GM12878 (cell line): Measurements from ENCODE around the gene ITPKA. TPM values are rescaled to one million over a fixed set of nuclear protein-coding genes. Genes with fewer than 3 reads are reported as not detected.

ENCODE experiments used
- BCLAF1 ChIP-seq: fragments of 450-650 bp; IDR thresholded peaks from 2 replicates; pipeline ENCODE4 v1.6.1; 2017; ENCODE audit warnings: antibody characterized with exemption, mild to moderate bottlenecking, moderate library complexity
- HDGF ChIP-seq: fragments of 450-650 bp; IDR thresholded peaks from 2 replicates; pipeline ENCODE4 v1.6.1; 2016; ENCODE audit warnings: antibody characterized with exemption
- IKZF1 ChIP-seq: fragments of 450-650 bp; conservative IDR thresholded peaks from 2 replicates; pipeline ENCODE4 v1.6.1; 2017; ENCODE audit warnings: antibody characterized with exemption, mild to moderate bottlenecking
- IKZF2 ChIP-seq, 2 experiments: fragments of 450-650 bp; IDR thresholded peaks; 2 replicates each; pipeline ENCODE4 v1.6.1; 2017; ENCODE audit warnings: mild to moderate bottlenecking in 2 of 2, moderate library complexity in 2 of 2
- IRF5 ChIP-seq: fragments of 450-650 bp; IDR thresholded peaks from 2 replicates; pipeline ENCODE4 v1.6.1; 2017; ENCODE audit warnings: borderline replicate concordance
- KLF5 ChIP-seq: fragments of 450-650 bp; IDR thresholded peaks from 2 replicates; pipeline ENCODE4 v1.6.1; 2014; ENCODE audit warnings: mild to moderate bottlenecking; ENCODE audit not compliant: partially characterized antibody
- MLLT1 ChIP-seq: fragments of 450-650 bp; IDR thresholded peaks from 2 replicates; pipeline ENCODE4 v1.6.1; 2016; ENCODE audit warnings: mild to moderate bottlenecking
- NBN ChIP-seq: fragments of 450-650 bp; IDR thresholded peaks from 2 replicates; pipeline ENCODE4 v1.6.1; 2016
- NR2C2 ChIP-seq: IDR thresholded peaks from 2 replicates; pipeline ENCODE4 v1.6.1; 2011; ENCODE audit warnings: borderline replicate concordance, low read depth; ENCODE audit not compliant: control insufficient read depth, insufficient read length
- NRF1 ChIP-seq: conservative IDR thresholded peaks from 2 replicates; pipeline ENCODE4 v1.6.1; 2011; ENCODE audit warnings: mild to moderate bottlenecking, low read depth, low read length, improper control_type of control experiment
- PAX5 ChIP-seq: IDR thresholded peaks from 2 replicates; pipeline ENCODE4 v1.6.1; 2011; ENCODE audit warnings: low read depth, low read length, borderline replicate concordance
- PML ChIP-seq: IDR thresholded peaks from 2 replicates; pipeline ENCODE4 v1.6.1; 2012; ENCODE audit warnings: low read length, inconsistent platforms
- RCOR1 ChIP-seq: conservative IDR thresholded peaks from 2 replicates; pipeline ENCODE4 v1.6.1; 2012; ENCODE audit warnings: low read depth, low read length, improper control_type of control experiment
- RUNX3 ChIP-seq: IDR thresholded peaks from 2 replicates; pipeline ENCODE4 v1.6.1; 2012; ENCODE audit warnings: low read length, inconsistent platforms
- SMC3 ChIP-seq: IDR thresholded peaks from 2 replicates; pipeline ENCODE4 v1.6.1; 2011; ENCODE audit warnings: low read length, improper control_type of control experiment, borderline replicate concordance
- USF1 ChIP-seq: IDR thresholded peaks from 2 replicates; pipeline ENCODE4 v1.6.1; 2011; ENCODE audit warnings: borderline replicate concordance, low read depth, mild to moderate bottlenecking, moderate library complexity, mixed read lengths, low read length; ENCODE audit not compliant: insufficient read depth; ENCODE audit errors: extremely low read length
- ZBTB11 ChIP-seq: fragments of 450-650 bp; formaldehyde crosslinking; IDR thresholded peaks from 2 replicates; pipeline ENCODE4 v1.5.0; 2022; ENCODE audit warnings: mild to moderate bottlenecking, missing genetic modification characterization
- ZNF274 ChIP-seq: IDR thresholded peaks from one replicate; pipeline ENCODE4 v1.8.0; 2011; ENCODE audit not compliant: insufficient read length, insufficient read depth
- polyA plus RNA-seq, 11 experiments: library from polyadenylated mRNA; depleted of rRNA in 4 of 11; unstranded in 6 of 11; stranded (reverse) in 5 of 11; fragments of >200 nt; fragmentation: Nextera tagmentation in 4 of 11; fragmentation: Illumina TruSeq in 1 of 11; extraction: Ambion mirVana in 4 of 11; extraction: Trizol in 1 of 11; gene quantifications; 1 replicate in 1 of 11; 2 replicates in 10 of 11; pipeline versions ENCODE4 v1.2.1 to v1.2.3, GENCODE V29; 2011 to 2016; ENCODE audit warnings: inconsistent platforms in 2 of 11, missing spikeins in 2 of 11, low read depth in 1 of 11
- total RNA-seq, 4 experiments: library from RNA; depleted of rRNA in 3 of 4; stranded (reverse); fragments of >200 nt in 3 of 4; fragmentation: Illumina TruSeq in 1 of 4; extraction: Trizol in 1 of 4; gene quantifications; 2 replicates each; pipeline versions ENCODE4 v1.2.1 to v1.2.3, GENCODE V29; 2013 to 2021

The ITPKA gene
- total and polyA plus RNA-seq, 10 of the 15 experiments (the other 5 are each of a cell fraction or from before 2014, with no cell fraction given) = 0.04 to 1.5 (median 0.49) TPM; not detected in 1

- TF ChIP-seq IRF5 (peak; percentile 88), KLF5 (no peak), ZBTB11 (CRISPR knock-in tag) (no peak), RUNX3 (peak; percentile 86), PML (no peak), RCOR1 (no peak), ZNF274 (no peak), USF1 (no peak), MLLT1 (peak; percentile 99), IKZF1 (0 out of 2 replicates have a peak, but pooled peaks have one; percentile 36), SMC3 (no peak), BCLAF1 (no peak), PAX5 (peak; percentile 87; the same call in 1 of the 2 replicates), NRF1 (no peak), HDGF (peak; percentile 95), NR2C2 (peak; percentile 50), IKZF2 (IDR thresholded peaks at IDR 0.05) (peak; percentile 68 to 88), NBN (peak; percentile 87)
These were observed 5.9 kb upstream of the ITPKA start (continued) for GRCh38 chr15:41487802-41488201.
